Memory B cell (primary cell): Measurements from ENCODE around the gene ZNF736.
"Not testable (repeated sequence)": the region's sequence is repeated elsewhere in the genome, so short reads cannot be mapped to it uniquely, and the experiment has no call there.

ENCODE experiments used
- ATAC-seq: fragments of 150-1000 bp; cut with Tn5 transposase; 2 replicates; pipeline ENCODE4 v1.10.0; 2021; ENCODE audit warnings: low read depth, mild to moderate bottlenecking, moderate library complexity
- DNase-seq, 2 donors: peaks; one replicate each; pipeline ENCODE4 v3.0.0; 2022; ENCODE audit warnings: low spot score in 2 of 2
- H3K27ac Mint-ChIP-seq: one replicate; pipeline ENCODE4 v1.8.0; 2022; ENCODE audit warnings: mild to moderate bottlenecking, moderate library complexity, mixed read lengths
- H3K27me3 Mint-ChIP-seq: one replicate; pipeline ENCODE4 v1.8.0; 2022; ENCODE audit warnings: mixed read lengths
- H3K36me3 Mint-ChIP-seq: one replicate; pipeline ENCODE4 v1.8.0; 2022; ENCODE audit warnings: mild to moderate bottlenecking, mixed read lengths
- H3K4me1 Mint-ChIP-seq: one replicate; pipeline ENCODE4 v1.8.0; 2022; ENCODE audit warnings: mixed read lengths
- H3K4me3 Mint-ChIP-seq: one replicate; pipeline ENCODE4 v1.8.0; 2022; ENCODE audit warnings: mild to moderate bottlenecking, moderate library complexity, mixed read lengths
- H3K9me3 Mint-ChIP-seq: one replicate; pipeline ENCODE4 v1.8.0; 2022; ENCODE audit warnings: mixed read lengths

The ZNF736 gene

DNA sequence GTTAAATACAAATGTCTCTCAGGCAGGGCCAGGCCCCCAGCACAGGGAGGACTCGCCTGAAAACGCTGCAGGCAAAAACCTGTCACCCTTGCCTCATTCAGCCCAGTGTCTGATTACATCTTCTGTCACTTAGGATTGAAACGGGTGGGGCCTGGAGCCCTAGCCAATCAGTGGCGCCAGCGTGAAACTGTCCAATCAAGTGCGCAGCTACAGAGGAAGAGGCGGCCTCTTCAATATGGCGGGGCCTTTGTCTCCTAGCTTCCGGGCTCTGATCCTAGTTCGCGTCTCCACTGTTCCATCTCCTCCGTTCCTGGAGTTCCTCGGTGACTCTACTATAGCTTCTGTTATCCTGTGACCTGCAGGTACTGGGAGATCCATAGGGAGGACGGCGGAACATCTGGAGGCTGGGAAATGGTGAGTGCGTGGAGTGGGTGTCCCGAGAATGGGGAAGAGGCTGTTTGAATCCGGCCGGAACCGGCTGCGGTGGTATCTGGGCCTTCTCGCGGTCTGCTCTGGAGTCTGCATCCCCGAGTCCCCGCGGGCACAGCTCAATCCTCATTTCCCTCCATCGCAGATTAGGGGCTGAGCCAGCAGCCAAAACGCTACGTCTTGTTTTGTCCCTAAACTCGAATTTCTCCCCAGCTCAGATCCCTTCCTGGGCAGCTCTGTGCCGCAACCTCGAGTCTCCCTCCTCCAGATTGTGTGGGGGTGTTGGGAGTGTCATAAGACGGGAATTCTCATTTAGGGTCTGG lies at the start of gene ZNF736:
Gene ZNF736 (plus strand): TSS at position 222 of the 752 bp plus-strand sequence. CDS start 190 bp downstream, at position 412.
- H3K9me3 Mint-ChIP-seq: no peaks in the 10 kb centered on the region
- H3K36me3 Mint-ChIP-seq: peaks cover 1% of the 10 kb centered on the region
- peak within 1 kb of the TSS; percentile 99 for H3K27ac Mint-ChIP-seq
- peaks cover 12% of the 10 kb centered on the region for H3K4me1 Mint-ChIP-seq
- no peaks in the 10 kb centered on the region for H3K27me3 Mint-ChIP-seq
- DNase-seq (peak; percentile 81 to 82), ATAC-seq (peak; percentile 99)
- H3K4me3 Mint-ChIP-seq: peak within 1 kb of the TSS; percentile 99

GRCh38 chr7:64266341-64266919 lies 47.3 kb upstream of the ZNF736 start:
- H3K4me1 Mint-ChIP-seq: no peaks in the 10 kb centered on the region
- H3K4me3 Mint-ChIP-seq: no peak overlapping the region
- no peak for DNase-seq
- peaks cover 16% of the 10 kb centered on the region for H3K9me3 Mint-ChIP-seq
- H3K27me3 Mint-ChIP-seq: no peaks in the 10 kb centered on the region
- ATAC-seq: no peak
- H3K27ac Mint-ChIP-seq: no peak overlapping the region
- H3K36me3 Mint-ChIP-seq: peaks cover 5% of the 10 kb centered on the region

GRCh38 chr7:64277630-64278029 lies 36.1 kb upstream of the ZNF736 start:
- H3K27me3 Mint-ChIP-seq: no peaks in the 10 kb centered on the region
- no peak overlapping the region for H3K4me3 Mint-ChIP-seq
- peaks cover 4% of the 10 kb centered on the region for H3K9me3 Mint-ChIP-seq
- ATAC-seq (peak; percentile 74), DNase-seq (no peak)
- H3K27ac Mint-ChIP-seq: peak overlapping the region; percentile 77
- peaks cover 2% of the 10 kb centered on the region for H3K4me1 Mint-ChIP-seq
- H3K36me3 Mint-ChIP-seq: no peaks in the 10 kb centered on the region

DNA sequence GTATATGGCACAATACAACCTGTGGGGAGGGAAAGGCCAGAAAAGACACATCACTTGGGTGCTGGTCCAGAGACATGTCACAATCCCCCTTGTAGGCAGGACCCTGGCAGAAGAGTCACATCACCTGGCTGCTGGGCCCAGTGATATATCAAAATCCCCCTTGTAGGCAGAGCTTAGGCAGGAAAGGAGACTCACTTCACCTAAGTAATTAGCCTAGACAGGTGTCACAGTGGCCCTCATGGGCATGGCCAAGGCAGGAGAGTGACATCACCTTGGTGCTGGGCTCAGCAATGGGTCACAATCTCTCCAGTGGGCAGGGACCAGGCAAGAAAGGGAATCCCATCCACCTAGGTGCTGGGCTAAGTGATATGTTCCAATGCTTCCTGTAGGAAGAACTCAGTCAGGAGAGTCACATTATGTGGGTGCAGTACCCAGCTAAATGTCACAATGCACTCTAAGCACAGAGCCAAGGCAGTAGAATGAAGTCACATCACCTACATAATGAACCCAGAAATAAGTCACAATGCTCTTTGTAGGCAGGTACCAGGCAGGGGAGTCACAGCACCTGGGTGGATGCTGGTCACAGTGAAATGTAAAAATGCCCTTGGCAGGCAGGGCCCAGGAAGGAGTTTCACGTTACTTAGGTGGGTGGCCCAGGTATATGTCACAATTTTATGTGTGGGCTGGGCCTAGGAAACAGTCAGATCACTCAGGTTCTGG lies 18.9 kb upstream of the ZNF736 start:
- no peaks in the 10 kb centered on the region for H3K27me3 Mint-ChIP-seq
- no peaks in the 10 kb centered on the region for H3K4me1 Mint-ChIP-seq
- peaks cover 3% of the 10 kb centered on the region for H3K9me3 Mint-ChIP-seq
- H3K27ac Mint-ChIP-seq: no peak overlapping the region
- H3K36me3 Mint-ChIP-seq: no peaks in the 10 kb centered on the region
- no peak overlapping the region for H3K4me3 Mint-ChIP-seq
- ATAC-seq: no peak
- no peak for DNase-seq

DNA sequence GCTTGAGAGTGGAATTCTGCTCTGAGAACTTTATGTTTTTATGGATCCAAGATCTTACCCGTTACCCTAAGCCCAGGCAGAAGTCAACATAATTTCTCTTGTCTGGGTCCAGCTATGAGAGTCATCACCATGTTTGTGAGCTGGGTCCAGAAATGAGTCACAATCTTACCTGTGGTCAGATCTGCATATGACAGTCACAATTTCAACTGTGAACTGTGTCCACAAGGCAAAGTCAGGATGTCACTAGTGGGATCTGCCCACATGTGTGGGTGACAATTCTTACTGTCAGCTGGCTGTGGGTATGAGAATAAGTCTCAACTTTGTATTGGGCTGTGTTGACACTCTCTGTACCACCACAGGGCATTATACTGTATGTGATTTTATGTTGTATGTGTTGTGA lies 16.3 kb upstream of the ZNF736 start:
- not testable (repeated sequence) for H3K4me1 Mint-ChIP-seq, H3K4me3 Mint-ChIP-seq, H3K27me3 Mint-ChIP-seq, ATAC-seq, H3K36me3 Mint-ChIP-seq, H3K27ac Mint-ChIP-seq, DNase-seq, H3K9me3 Mint-ChIP-seq

- peaks cover 11% of the 10 kb centered on the region for H3K4me1 Mint-ChIP-seq
- no peak overlapping the region for H3K4me3 Mint-ChIP-seq
- no peak overlapping the region for H3K27ac Mint-ChIP-seq
- no peak for ATAC-seq
- peaks cover 4% of the 10 kb centered on the region for H3K36me3 Mint-ChIP-seq
- no peaks in the 10 kb centered on the region for H3K27me3 Mint-ChIP-seq
- no peak for DNase-seq
- H3K9me3 Mint-ChIP-seq: peaks cover 7% of the 10 kb centered on the region
Measured at GRCh38 chr7:64300641-64301405, 12.9 kb upstream of the ZNF736 start.

DNA sequence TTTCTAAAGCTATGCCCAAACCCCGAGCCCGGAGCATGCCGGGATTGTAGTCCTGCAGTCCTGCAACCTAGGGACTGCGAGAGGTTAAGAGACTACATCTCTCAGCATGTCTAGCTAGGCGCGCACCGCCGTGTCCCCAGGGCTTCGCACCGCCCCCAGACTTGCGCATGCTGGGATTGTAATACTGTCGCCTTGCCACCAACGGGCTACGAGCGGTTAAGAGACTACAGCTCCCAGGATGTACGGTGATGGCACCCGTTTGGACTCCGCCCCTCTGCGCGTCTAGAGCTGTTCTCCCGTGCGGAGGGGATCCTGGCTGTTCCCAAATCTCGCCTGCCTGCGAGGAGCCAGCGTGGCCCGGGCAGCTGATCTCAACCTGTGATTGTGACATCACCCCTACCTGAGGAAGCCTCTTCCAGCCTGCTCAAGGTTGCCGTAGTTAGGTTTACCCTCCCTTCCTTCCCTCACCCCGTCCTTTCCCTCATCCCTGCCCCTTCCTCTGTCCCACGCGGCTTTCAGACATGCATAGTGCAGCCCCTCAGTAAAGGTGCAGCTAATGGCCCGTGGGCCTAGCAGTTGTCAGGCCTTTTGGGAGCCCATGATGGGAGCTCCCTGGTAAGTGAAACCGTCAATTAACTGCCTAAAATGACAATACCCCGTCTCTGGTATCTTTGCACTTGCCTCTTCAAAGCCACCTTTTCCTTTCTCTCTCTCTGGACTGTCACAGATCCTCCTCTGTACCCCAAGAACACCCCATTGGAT lies 6.3 kb upstream of the ZNF736 start:
- ATAC-seq (peak; percentile 87), DNase-seq (peak; percentile 79 to 90)
- Mint-ChIP-seq H3K4me1 (peaks cover 18% of the 10 kb centered on the region), H3K27ac (peak overlapping the region; percentile 94), H3K4me3 (peak overlapping the region; percentile 89), H3K27me3 (no peaks in the 10 kb centered on the region), H3K9me3 (no peaks in the 10 kb centered on the region), H3K36me3 (peaks cover 2% of the 10 kb centered on the region)

DNA sequence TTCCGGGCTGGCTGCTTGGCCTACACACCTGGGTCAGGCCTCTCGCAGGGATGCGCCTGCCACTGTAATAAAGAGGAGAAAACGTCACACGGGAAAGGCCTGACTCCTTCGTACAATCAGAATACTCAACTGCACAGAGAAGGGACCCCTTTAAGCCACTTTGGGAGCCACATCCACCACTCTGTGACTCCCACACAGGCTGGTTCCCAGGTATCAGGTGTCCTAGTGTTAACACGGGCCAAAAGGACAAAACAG lies 5.8 kb upstream of the ZNF736 start:
- Mint-ChIP-seq H3K4me1 (peaks cover 18% of the 10 kb centered on the region), H3K36me3 (peaks cover 2% of the 10 kb centered on the region), H3K27me3 (no peaks in the 10 kb centered on the region), H3K9me3 (no peaks in the 10 kb centered on the region), H3K4me3 (peak overlapping the region; percentile 89), H3K27ac (peak overlapping the region; percentile 94)
- DNase-seq (no peak), ATAC-seq (no peak)

GRCh38 chr7:64310426-64310825 lies 3.3 kb upstream of the ZNF736 start:
- no peak for ATAC-seq
- Mint-ChIP-seq H3K4me1 (peaks cover 13% of the 10 kb centered on the region), H3K9me3 (no peaks in the 10 kb centered on the region), H3K27me3 (no peaks in the 10 kb centered on the region), H3K36me3 (no peaks in the 10 kb centered on the region), H3K27ac (no peak overlapping the region), H3K4me3 (no peak overlapping the region)
- DNase-seq: no peak

DNA sequence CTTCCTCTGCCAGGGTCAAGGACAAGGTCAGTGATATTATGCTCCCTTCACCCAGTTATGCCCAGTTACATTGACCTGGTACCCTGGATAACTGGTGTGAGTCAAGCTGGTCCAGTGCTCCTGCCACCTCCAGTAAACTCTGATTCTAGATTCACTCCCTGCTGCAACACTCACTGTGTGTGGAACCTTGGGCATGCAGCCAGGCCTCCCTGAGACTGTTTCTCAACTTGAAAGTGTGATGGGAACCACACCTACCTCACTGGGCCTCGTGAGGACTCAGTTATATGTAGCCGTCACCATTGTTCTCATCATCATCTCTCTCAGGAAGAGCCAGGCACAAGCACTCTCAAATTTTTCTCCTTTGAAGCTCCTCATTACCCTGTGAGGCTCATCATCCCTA lies 935 bp upstream of the ZNF736 start:
- no peaks in the 10 kb centered on the region for H3K27me3 Mint-ChIP-seq
- peaks cover 10% of the 10 kb centered on the region for H3K4me1 Mint-ChIP-seq
- no peak overlapping the region for H3K4me3 Mint-ChIP-seq
- no peaks in the 10 kb centered on the region for H3K9me3 Mint-ChIP-seq
- no peak for ATAC-seq
- DNase-seq: no peak
- no peaks in the 10 kb centered on the region for H3K36me3 Mint-ChIP-seq
- peak overlapping the region; percentile 99 for H3K27ac Mint-ChIP-seq

GRCh38 chr7:64314566-64314965 lies 805 bp downstream of the ZNF736 start:
- no peaks in the 10 kb centered on the region for H3K27me3 Mint-ChIP-seq
- H3K4me1 Mint-ChIP-seq: peaks cover 13% of the 10 kb centered on the region
- peak overlapping the region; percentile 99 for H3K4me3 Mint-ChIP-seq
- H3K9me3 Mint-ChIP-seq: no peaks in the 10 kb centered on the region
- peaks cover 2% of the 10 kb centered on the region for H3K36me3 Mint-ChIP-seq
- no peak for DNase-seq
- ATAC-seq: no peak
- H3K27ac Mint-ChIP-seq: peak overlapping the region; percentile 99

DNA sequence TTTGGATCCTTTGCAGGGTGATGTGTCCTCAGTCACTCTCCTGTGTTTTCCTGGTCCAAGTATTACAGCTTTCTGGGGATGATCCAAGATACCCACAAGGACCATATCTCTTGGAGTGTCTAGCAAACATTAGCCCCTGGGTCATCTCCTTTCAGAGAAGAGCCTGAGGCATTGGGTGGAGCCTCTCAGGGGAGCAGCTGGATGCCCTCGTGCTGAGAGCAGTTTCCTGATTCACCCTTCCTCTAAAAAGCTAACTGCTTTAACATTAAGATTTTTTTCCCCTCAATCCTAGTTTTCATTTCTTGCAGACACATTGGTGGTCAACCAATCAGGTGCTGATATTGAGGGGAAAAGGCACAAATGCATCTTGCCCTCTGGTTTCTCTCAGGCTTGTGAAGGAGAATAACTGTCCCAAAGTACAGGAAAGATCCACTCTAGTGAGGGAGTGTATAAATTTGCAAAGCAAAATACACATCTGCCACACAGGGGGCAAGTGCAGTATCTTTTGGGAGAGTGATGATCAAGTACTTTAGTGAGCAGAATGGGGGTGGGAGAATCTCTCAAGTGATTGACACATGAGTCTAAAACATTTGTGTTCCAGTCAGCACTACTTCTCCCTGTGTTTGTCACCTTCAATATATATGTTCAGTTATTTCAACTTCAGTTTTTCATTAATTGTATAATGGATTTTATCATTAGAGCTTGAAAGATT lies 2.4 kb downstream of the ZNF736 start:
- not testable (repeated sequence) for ATAC-seq, DNase-seq, H3K27me3 Mint-ChIP-seq, H3K36me3 Mint-ChIP-seq, H3K9me3 Mint-ChIP-seq
- H3K27ac Mint-ChIP-seq: peak overlapping the region; percentile 28
- H3K4me3 Mint-ChIP-seq: peak overlapping the region; percentile 71
- peaks cover 17% of the 10 kb centered on the region for H3K4me1 Mint-ChIP-seq
